Measurements from ENCODE around the gene FOXL2NB. TPM values are rescaled to one million over a fixed set of nuclear protein-coding genes. Genes with fewer than 3 reads are reported as not detected.

FOXL2NB gene
- total and polyA plus RNA-seq, 12 donors = under 0.01 to 9.6 (median 2.2) TPM

GRCh38 chr3:138944654-138944928 is 2.4 kb upstream of the FOXL2NB start:
- no peak overlapping the region for H3K27ac ChIP-seq
- H3K9me3 ChIP-seq (replicated peaks in 1 of 3) = no peaks in the 10 kb centered on the region
- H3K27me3 ChIP-seq = peaks cover 76% of the 10 kb centered on the region
- peaks cover 24 to 30% of the 10 kb centered on the region in 2 donors for H3K4me1 ChIP-seq (replicated peaks in 1 of 2)
- WGBS, 4 donors = 12 to 33% (median 17%) methylated on average over 12 of the region's 12 CpGs
- peak overlapping the region in 1 of 4 donors; percentile 64 for H3K4me3 ChIP-seq
- no peak for TF ChIP-seq CTCF (IDR thresholded peaks at IDR 0.05)
- TF ChIP-seq POLR2A (IDR thresholded peaks at IDR 0.05) = no peak
- no peaks in the 10 kb centered on the region for H3K36me3 ChIP-seq (replicated peaks in 1 of 2)
- DNase-seq = no peak
- intact Hi-C loops (cut with DNase I) = no loop called here

DNA sequence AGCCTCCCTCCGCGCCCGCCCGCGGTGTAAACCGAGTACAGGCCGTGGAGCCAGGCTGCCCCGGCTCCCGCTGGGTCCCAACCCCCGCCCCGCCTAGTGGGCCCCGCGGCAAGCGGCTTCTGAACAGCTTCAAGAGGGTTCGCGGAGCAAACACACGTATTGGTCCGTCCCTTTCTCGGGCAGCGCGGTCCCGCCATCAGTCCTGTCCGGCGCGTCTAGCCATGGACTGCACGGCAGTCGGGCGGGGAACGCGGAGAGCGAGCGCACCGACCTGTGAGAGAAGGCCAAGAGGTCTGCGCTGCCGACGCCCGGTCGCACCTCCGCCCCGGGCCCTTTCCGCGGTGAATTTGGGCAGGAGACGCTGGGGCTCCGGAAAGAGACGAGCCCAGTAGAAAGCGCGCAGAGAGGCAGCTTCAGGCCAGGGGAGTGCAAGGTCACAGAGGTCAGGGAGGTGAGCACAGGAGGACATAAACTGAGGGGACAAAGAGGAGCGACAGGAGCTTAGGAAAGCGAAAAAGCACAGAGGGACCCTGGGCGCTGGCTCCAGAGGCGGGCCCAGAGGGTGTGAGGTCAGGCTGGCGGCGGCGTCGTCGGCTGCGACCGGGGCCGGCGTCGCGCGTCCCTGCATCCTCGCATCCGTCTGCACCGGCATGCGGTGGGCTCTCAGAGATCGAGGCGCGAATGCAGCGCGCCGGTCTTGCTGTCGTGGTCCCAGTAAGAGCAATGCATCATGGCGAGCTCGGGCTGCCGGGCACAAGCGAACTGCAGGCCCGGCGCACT is 1.9 kb upstream of the FOXL2NB start:
- peaks cover 75% of the 10 kb centered on the region for H3K27me3 ChIP-seq
- intact Hi-C loops (cut with DNase I) = no loop called here
- peaks cover 29 to 35% of the 10 kb centered on the region in 2 donors for H3K4me1 ChIP-seq (replicated peaks in 1 of 2)
- H3K27ac ChIP-seq = no peak overlapping the region
- DNase-seq = peak in 1 of 7 donors; percentile 22
- no peaks in the 10 kb centered on the region for H3K9me3 ChIP-seq (replicated peaks in 1 of 3)
- no peak for TF ChIP-seq POLR2A (IDR thresholded peaks at IDR 0.05)
- no peak for TF ChIP-seq CTCF (IDR thresholded peaks at IDR 0.05)
- H3K36me3 ChIP-seq (replicated peaks in 1 of 2) = no peaks in the 10 kb centered on the region
- H3K4me3 ChIP-seq = peak overlapping the region in 1 of 4 donors; percentile 64
- 5 to 11% (median 7%) methylated on average over 33 to 80 of the region's 80 CpGs for WGBS, 4 donors

GRCh38 chr3:138945709-138946662 is 1.0 kb upstream of the FOXL2NB start:
- peak in 2 of 7 donors; percentile 29 to 35 for DNase-seq
- 0 to 4% (median 3%) methylated on average over 9 to 120 of the region's 120 CpGs for WGBS, 4 donors
- no peak for TF ChIP-seq POLR2A (IDR thresholded peaks at IDR 0.05)
- TF ChIP-seq CTCF (IDR thresholded peaks at IDR 0.05) = no peak
- H3K27ac ChIP-seq = peak overlapping the region in 3 of 5 donors; percentile 6 to 74 (median 68)
- H3K36me3 ChIP-seq (replicated peaks in 1 of 2) = no peaks in the 10 kb centered on the region
- H3K9me3 ChIP-seq (replicated peaks in 1 of 3) = no peaks in the 10 kb centered on the region
- intact Hi-C loops (cut with DNase I) = no loop called here
- peaks cover 75% of the 10 kb centered on the region for H3K27me3 ChIP-seq
- H3K4me3 ChIP-seq = peak overlapping the region in 2 of 4 donors; percentile 19 to 64
- peaks cover 30 to 37% of the 10 kb centered on the region in 2 donors for H3K4me1 ChIP-seq (replicated peaks in 1 of 2)

- peak in 1 of 7 donors; percentile 42 for DNase-seq
- Histone ChIP-seq H3K27me3 (peaks cover 59% of the 10 kb centered on the region), H3K36me3 (replicated peaks in 1 of 2) (no peaks in the 10 kb centered on the region), H3K9me3 (replicated peaks in 1 of 3) (no peaks in the 10 kb centered on the region), H3K4me3 (peak overlapping the region in 1 of 4 donors; percentile 64), H3K4me1 (replicated peaks in 1 of 2) (peaks cover 30 to 37% of the 10 kb centered on the region in 2 donors), H3K27ac (peak overlapping the region in 2 of 5 donors; percentile 68 to 74)
- intact Hi-C loops (cut with DNase I) = no loop called here
- TF ChIP-seq POLR2A (IDR thresholded peaks at IDR 0.05) (no peak), CTCF (IDR thresholded peaks at IDR 0.05) (no peak)
- WGBS, 4 donors = 34 to 56% (median 38%) methylated on average over 6 to 21 of the region's 21 CpGs
These were observed 591 bp downstream of the FOXL2NB start for GRCh38 chr3:138947495-138948121.

Data from adrenal gland (tissue), 12 donors.